Testis (tissue), 3 donors: Measurements from ENCODE around the gene ATMIN. TPM values are rescaled to one million over a fixed set of nuclear protein-coding genes. Genes with fewer than 3 reads are reported as not detected.

Source experiments
- DNase-seq: peaks from one replicate; pipeline ENCODE4 v3.0.0-alpha.2; 2019
- H3K27ac ChIP-seq, 2 donors: fragments of 200-600 bp; sonication (generic); one replicate each; pipeline ENCODE4 v1.5.1; 2019
- H3K27me3 ChIP-seq: fragments of 200-600 bp; sonication (generic); one replicate; pipeline ENCODE4 v1.5.1; 2019
- H3K36me3 ChIP-seq: fragments of 200-600 bp; sonication (generic); one replicate; pipeline ENCODE4 v1.5.1; 2017; ENCODE audit warnings: low read depth; ENCODE audit errors: missing control alignments
- H3K4me1 ChIP-seq: fragments of 200-600 bp; sonication (generic); one replicate; pipeline ENCODE4 v1.5.1; 2019
- H3K4me3 ChIP-seq, 2 donors: fragments of 200-600 bp; sonication (generic); one replicate each; pipeline ENCODE4 v1.5.1; 2017 to 2019
- H3K9me3 ChIP-seq: fragments of 200-600 bp; sonication (generic); one replicate; pipeline ENCODE4 v1.5.1; 2017
- POLR2A ChIP-seq: fragments of 450-650 bp; IDR thresholded peaks from one replicate; pipeline ENCODE4 v1.6.1; 2017; ENCODE audit warnings: antibody characterized with exemption, mild to moderate bottlenecking, moderate library complexity
- WGBS, 2 donors: methylation state at CpG; one replicate each; pipeline ENCODE4 v1.1.5; 2018; 5-methylcytosine and 5-hydroxymethylcytosine counted together
- intact Hi-C: fragments of 100-400 bp; cut with DNase I; formaldehyde crosslinking; loops from one replicate; pipeline ENCODE4 v1.15.1; 2023; ENCODE audit warnings: low total_unique reads
- polyA plus RNA-seq: library from polyadenylated mRNA; stranded (reverse); fragments of 350-450 nt; fragmentation: Illumina TruSeq; extraction: RNeasy Lipid Tissue Mini Kit (QIAGEN cat#74804); gene quantifications from one replicate; pipeline ENCODE4 v1.2.3, GENCODE V29; 2014; ENCODE audit warnings: low read depth, low replicate concordance; ENCODE audit not compliant: insufficient read depth
- total RNA-seq, 2 donors: library from RNA; depleted of rRNA; stranded (reverse); fragments of >200 nt; gene quantifications; one replicate each; pipeline ENCODE4 v1.2.3, GENCODE V29; 2016
- TF ChIP-seq, protein P1 (sequence below), 3 experiments: fragments of 450-650 bp in 2 of 3; fragments of 200-600 bp in 1 of 3; sonication (generic) in 1 of 3; IDR thresholded peaks; one replicate each; pipeline ENCODE4 v1.5.1; 2016 to 2019; ENCODE audit warnings: antibody characterized with exemption in 3 of 3, mild to moderate bottlenecking in 2 of 3, moderate library complexity in 1 of 3

Gene ATMIN
- total and polyA plus RNA-seq, 3 donors from 2014 or later = 53.6 to 97.3 (median 65.2) TPM

DNA sequence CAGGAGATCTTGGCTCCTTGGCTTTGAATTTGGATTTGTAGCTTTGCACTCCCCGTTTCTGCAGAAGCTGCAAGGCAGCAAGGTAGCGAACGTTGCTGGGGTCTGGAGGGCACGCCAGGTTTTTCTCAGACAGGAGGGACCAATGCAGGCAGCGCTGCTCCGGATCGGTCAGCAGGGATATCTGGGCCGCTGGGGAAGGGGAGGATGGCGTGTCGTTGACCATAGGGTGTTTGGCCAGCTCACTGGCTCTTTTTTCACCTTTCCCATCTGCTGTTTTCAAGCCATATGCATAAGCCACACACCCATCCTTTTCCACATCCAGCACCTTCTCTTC, 25.6 kb downstream of the ATMIN start:
- TF ChIP-seq, protein P1, sequence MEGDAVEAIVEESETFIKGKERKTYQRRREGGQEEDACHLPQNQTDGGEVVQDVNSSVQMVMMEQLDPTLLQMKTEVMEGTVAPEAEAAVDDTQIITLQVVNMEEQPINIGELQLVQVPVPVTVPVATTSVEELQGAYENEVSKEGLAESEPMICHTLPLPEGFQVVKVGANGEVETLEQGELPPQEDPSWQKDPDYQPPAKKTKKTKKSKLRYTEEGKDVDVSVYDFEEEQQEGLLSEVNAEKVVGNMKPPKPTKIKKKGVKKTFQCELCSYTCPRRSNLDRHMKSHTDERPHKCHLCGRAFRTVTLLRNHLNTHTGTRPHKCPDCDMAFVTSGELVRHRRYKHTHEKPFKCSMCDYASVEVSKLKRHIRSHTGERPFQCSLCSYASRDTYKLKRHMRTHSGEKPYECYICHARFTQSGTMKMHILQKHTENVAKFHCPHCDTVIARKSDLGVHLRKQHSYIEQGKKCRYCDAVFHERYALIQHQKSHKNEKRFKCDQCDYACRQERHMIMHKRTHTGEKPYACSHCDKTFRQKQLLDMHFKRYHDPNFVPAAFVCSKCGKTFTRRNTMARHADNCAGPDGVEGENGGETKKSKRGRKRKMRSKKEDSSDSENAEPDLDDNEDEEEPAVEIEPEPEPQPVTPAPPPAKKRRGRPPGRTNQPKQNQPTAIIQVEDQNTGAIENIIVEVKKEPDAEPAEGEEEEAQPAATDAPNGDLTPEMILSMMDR (IDR thresholded peaks at IDR 0.05) = no peak
- no peak for TF ChIP-seq POLR2A
- Histone ChIP-seq H3K4me3 (no peak overlapping the region), H3K27me3 (no peaks in the 10 kb centered on the region), H3K27ac (no peak overlapping the region), H3K36me3 (no peaks in the 10 kb centered on the region), H3K9me3 (no peaks in the 10 kb centered on the region), H3K4me1 (no peaks in the 10 kb centered on the region)
- DNase-seq = no peak
- WGBS, 2 donors = 78% methylated on average over 10 of the region's 10 CpGs
- intact Hi-C loops = no loop called here

DNA sequence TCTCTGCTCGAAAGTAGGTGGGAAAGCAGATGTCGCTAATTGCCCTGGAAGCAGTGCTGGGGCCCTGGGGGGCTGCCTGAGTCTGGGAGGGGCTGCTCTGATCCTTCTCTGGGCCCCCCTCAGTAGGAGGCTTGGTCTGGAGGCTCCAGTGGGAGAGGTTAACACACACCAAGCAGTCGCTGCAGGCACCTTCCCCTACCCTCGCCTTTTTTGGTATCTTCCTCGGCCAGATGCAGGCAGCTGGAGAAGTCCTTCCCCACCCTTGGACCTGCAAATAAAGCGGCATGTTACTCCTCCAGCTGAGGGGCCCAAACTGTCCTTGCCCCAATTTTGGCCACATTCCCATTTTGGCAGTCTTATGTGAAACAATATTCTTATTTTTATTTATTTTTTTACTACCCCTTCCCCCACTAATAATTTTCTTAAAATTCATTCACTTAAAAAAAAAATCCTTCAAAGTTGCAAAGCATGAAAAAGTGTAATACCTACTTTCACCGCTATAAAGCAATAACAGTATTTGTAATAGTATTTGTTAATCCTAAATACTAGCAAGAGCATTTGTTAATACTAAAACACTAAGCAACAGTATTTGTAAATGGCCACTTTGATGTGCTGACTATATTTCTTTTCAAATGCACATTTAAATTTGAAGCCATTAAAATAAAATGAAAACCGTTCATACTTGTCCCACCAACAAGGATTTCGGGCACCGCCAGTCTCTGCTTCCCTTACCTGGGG, 26.4 kb downstream of the ATMIN start:
- Histone ChIP-seq H3K4me1 (no peaks in the 10 kb centered on the region), H3K27ac (no peak overlapping the region), H3K36me3 (no peaks in the 10 kb centered on the region), H3K4me3 (no peak overlapping the region), H3K27me3 (no peaks in the 10 kb centered on the region), H3K9me3 (no peaks in the 10 kb centered on the region)
- TF ChIP-seq, protein P1 (IDR thresholded peaks at IDR 0.05) = peak in 1 of 3 experiments; percentile 12
- no peak for TF ChIP-seq POLR2A
- DNase-seq = no peak
- intact Hi-C loops = no loop called here
- 73 to 83% methylated on average over 10 of the region's 10 CpGs for whole genome bisulfite sequencing, 2 donors

GRCh38 chr16:81066681-81067080, 31.0 kb downstream of the ATMIN start:
- intact Hi-C loops = no loop called here
- H3K4me1 ChIP-seq = no peaks in the 10 kb centered on the region
- H3K36me3 ChIP-seq = no peaks in the 10 kb centered on the region
- TF ChIP-seq, protein P1 (IDR thresholded peaks at IDR 0.05) = no peak
- TF ChIP-seq POLR2A = no peak
- no peak overlapping the region for H3K27ac ChIP-seq
- no peaks in the 10 kb centered on the region for H3K9me3 ChIP-seq
- no peaks in the 10 kb centered on the region for H3K27me3 ChIP-seq
- 79 to 84% methylated on average over 4 of the region's 4 CpGs for WGBS, 2 donors
- H3K4me3 ChIP-seq = no peak overlapping the region
- no peak for DNase-seq

DNA sequence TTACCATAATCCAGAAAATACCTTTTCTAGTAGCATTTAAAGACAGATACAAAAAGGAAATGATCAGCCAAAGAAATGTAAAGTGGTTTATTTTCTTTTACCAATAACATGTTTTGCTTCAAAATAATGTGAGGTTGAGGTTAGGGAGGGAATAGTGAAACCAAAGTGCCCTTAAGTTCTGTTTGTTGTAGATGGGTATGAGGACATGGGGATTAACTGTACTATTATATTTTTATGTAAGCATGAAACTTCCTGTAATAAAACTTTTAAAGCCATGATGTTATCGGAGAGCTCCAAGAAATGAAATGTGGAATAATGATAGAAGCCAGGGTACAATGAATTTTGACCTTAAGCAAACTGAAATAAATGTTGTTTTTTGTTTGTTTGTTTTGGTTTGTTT, 31.5 kb downstream of the ATMIN start:
- WGBS, 2 donors = 69 to 88% methylated on average over 1 of the region's 1 CpG

More for the DNA sequence above, 31.5 kb downstream of the ATMIN start:
- Histone ChIP-seq H3K4me1 (no peaks in the 10 kb centered on the region), H3K4me3 (no peak overlapping the region), H3K36me3 (no peaks in the 10 kb centered on the region), H3K9me3 (no peaks in the 10 kb centered on the region), H3K27ac (no peak overlapping the region), H3K27me3 (no peaks in the 10 kb centered on the region)
- TF ChIP-seq, protein P1 (IDR thresholded peaks at IDR 0.05) = no peak
- no peak for TF ChIP-seq POLR2A
- intact Hi-C loops = no loop called here
- DNase-seq = no peak
